GM18517 (cell line): ENCODE measurements around the gene ZNHIT2.

ENCODE experiments used
- ATAC-seq: cut with Tn5 transposase; IDR thresholded peaks from one replicate; pipeline ENCODE4 v1.9.1; 2021; ENCODE audit warnings: mild to moderate bottlenecking, moderate library complexity; ENCODE audit not compliant: unreplicated experiment

The ZNHIT2 gene

GRCh38 chr11:65134952-65135632 is 17.6 kb upstream of the ZNHIT2 start:
- ATAC-seq, result peak; percentile 66

GRCh38 chr11:65134240-65134951 is 16.9 kb upstream of the ZNHIT2 start, which contains the start of gene SYVN1:
Gene SYVN1 (minus strand): TSS chr11:65134519. CDS start chr11:65133601, 918 bp downstream.
- peak; percentile 49 for ATAC-seq

GRCh38 chr11:65133724-65134123 is 16.2 kb upstream of the ZNHIT2 start:
- ATAC-seq, result no peak

GRCh38 chr11:65132988-65133700 is 15.6 kb upstream of the ZNHIT2 start:
- no peak for ATAC-seq

GRCh38 chr11:65132238-65132987 is 14.9 kb upstream of the ZNHIT2 start:
- no peak for ATAC-seq

GRCh38 chr11:65131895-65132237 is 14.4 kb upstream of the ZNHIT2 start:
- no peak for ATAC-seq

- ATAC-seq, result no peak
Observed at GRCh38 chr11:65131417-65131776, 13.9 kb upstream of the ZNHIT2 start.

GRCh38 chr11:65130631-65131416 is 13.3 kb upstream of the ZNHIT2 start:
- no peak for ATAC-seq

- no peak for ATAC-seq
Observed at GRCh38 chr11:65129649-65130441, 12.3 kb upstream of the ZNHIT2 start.

- no peak for ATAC-seq
Observed at GRCh38 chr11:65128182-65129145, 11.0 kb upstream of the ZNHIT2 start.

- ATAC-seq, result no peak
Observed at GRCh38 chr11:65127473-65128181, 10.1 kb upstream of the ZNHIT2 start.

- ATAC-seq, result no peak
Observed at GRCh38 chr11:65126624-65127274, 9.2 kb upstream of the ZNHIT2 start.

GRCh38 chr11:65125197-65126056 is 7.9 kb upstream of the ZNHIT2 start:
- no peak for ATAC-seq

GRCh38 chr11:65124480-65125196 is 7.1 kb upstream of the ZNHIT2 start:
- ATAC-seq, result no peak

GRCh38 chr11:65121865-65122696 is 4.6 kb upstream of the ZNHIT2 start, which contains the start of the genes FAU and MRPL49:
Gene FAU (minus strand): TSS chr11:65122134. CDS start chr11:65121813, 321 bp downstream.
Gene MRPL49 (plus strand): TSS chr11:65122321. CDS start chr11:65122347, 26 bp downstream.
- peak; percentile 63 for ATAC-seq
